HG03108 (cell line): ENCODE measurements around the gene SLC12A4.
"Not testable (repeated sequence)": the region's sequence is repeated elsewhere in the genome, so short reads cannot be mapped to it uniquely, and the experiment has no call there.

Experiments used
- ATAC-seq: cut with Tn5 transposase; IDR thresholded peaks from one replicate; pipeline ENCODE4 v1.9.1; 2021; ENCODE audit warnings: moderate library complexity; ENCODE audit not compliant: unreplicated experiment

The SLC12A4 gene

DNA sequence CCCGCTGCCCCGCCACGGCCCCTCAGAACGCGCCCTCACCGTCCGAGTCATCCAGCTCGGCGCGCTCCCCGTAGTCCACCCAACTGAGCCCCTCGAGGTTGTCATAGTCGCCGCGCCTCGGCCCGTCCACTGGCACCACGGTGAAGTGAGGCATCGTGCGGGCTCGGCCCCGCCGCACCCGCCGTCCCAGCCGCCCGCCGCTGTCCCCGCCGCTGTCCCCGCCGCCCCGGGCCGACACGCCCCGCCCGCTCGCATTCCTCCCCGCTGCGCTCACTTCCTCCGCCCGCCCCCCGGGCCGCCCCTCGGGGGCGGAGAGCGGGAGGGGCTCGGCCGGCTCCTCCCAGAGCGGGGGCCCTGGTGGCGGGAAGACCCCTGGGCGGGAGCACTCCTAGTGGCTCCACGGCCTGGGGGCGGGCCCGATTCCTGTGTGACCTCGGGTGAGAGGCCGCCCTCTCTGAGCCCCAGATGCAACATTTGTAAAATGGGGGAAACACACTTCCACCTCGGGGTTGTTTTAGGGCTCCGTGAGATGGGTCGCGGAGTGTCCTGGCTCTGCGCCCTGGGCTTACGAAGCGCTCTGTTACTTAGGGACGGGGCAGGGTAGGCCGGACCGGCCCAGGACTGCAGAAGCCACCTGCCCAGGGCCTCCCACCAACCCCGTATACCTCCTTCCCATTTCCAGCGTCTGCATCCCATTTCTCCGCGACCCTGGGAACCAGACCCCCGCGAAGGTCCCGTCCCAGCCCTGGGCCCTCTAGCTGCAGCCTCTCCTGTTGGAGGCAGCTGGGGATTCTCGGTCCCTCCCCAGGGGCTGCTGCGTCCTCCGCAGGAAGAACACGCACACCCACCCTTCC is at the start of gene SLC12A4:
TSS of gene SLC12A4 (minus strand) at position 238 of the 854 bp plus-strand sequence. CDS start at position 154, 84 bp downstream.
- peak; percentile 81 for ATAC-seq

DNA sequence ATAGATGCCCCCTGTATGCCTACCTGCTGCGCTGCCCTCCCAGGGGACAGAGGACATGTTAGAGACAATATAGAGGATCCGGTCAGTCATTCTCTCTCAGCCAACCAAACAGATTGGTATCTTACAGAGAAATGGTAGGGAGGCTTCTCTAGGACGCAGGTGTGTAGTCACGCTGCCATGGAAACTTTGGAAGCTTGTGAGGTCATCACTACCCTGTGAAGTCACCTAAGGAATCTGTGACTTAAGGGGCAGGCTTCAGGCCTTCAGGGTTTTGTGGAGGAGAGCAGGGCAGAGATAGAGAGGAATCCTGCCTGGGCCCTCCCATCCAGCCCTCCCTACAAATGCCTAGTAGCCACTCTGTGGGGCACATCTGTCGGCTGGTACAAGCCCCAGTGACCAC is 47.2 kb upstream of the SLC12A4 start, which contains the start of gene DPEP2NB:
TSS of gene DPEP2NB (minus strand) at position 231 of the 400 bp plus-strand sequence. CDS start at position 90, 141 bp downstream.
- ATAC-seq: no peak

DNA sequence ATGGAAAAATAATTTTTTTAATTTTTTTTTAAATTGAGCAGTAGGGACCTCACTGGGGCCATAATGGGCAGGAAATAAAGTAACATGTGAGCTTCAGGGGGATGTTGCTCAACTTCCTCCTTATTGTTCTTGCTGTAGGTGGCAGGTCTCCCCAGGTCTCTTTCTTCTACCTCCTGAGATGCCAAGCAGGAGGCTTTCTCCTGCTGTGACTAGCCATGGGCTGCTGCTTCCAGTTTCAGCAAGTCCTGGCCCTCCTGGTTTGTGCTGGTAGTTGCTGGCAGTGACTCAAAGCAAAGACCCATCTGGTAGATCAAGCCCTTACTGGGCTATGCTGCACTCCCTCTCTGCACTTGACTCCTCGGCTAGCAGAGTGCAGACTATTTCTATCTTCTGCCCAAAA is 45.0 kb upstream of the SLC12A4 start:
- ATAC-seq: no peak

DNA sequence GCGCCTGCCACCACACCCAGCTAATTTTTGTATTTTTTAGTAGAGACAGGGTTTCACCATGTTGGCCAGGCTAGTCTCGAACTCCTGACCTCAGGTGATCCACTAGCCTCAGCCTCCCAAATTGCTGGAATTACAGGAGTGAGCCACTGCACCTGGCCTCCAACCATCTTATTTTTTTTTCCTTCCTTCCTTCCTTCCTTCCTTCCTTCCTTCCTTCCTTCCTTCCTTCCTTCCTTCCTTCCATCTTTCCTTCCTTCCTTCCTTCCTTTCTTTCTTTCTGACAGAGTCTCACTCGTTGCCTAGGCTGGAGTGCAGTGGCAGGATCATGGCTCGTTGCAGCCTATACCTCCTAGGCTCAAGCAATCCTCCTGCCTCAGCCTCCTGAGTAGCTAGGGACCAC is 41.4 kb upstream of the SLC12A4 start:
- not testable (repeated sequence) for ATAC-seq

DNA sequence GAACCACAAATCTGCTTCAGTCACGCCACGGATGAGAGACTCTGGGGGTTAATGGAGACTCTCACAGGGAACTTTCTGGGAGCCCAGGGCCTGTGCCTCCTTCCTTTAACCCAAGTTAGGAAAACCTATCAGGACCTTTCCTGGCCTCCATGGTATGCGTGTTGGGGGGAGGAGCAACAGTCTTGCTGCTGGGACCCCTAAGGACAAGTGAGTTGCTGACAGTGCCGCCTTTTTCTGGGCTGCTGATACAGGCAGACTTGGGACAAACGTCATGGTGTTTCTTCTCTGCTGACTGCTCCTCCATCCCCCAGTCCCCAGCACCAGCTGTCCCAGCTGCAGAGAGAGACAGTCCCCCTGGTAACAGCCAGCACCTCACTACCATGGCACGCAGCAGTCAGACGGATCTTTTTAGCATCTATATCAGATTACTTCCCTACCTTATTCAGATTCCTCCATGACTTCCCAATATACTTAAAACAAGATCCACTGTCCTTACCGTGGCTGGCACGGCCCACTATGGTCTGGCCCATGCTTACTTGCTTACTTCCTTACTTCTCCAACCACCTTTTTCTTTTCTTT is 40.8 kb upstream of the SLC12A4 start:
- no peak for ATAC-seq

DNA sequence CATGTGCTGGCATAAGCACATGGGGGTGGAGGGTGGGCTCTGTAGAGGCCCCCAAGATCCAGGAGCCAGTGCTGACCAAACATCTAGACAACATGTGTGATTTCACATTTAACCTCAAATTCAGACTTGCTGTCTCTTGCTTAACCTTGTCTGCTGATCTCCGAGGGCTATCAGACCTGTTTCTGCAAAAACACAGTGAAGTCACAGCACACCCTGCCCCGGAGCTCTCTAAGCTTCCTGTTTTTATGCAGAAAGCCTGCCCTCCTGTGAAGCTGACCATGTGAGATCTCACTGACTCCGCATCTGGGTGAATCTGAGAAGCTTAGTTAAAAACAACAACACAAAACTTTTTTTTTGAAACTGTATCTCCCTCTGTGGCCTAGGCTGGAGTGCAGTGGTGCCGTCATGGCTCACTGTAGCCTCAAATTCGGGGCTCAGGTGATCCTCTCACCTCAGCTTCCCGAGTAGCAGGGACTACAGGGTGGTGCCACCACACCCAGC is 37.4 kb upstream of the SLC12A4 start:
- ATAC-seq: no peak

DNA sequence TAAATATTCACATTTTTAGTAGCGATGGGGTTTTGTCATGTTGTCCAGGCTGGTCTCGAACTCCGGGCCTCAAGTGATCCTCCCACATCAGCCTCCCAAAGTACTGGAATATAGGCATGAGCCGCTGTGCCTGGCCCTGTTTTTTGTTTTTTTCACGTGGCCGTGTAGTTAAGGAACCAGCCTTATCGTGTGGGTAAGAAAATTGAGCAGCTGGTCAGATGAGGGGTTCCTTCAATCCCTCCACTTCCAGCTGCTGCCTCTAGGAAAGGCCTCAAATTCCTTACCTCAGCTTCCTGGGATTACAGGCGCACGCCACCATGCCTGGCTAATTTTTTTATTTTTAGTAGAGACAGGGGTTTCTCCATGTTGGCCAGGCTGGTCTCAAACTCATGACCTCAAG is 36.8 kb upstream of the SLC12A4 start:
- ATAC-seq: no peak

DNA sequence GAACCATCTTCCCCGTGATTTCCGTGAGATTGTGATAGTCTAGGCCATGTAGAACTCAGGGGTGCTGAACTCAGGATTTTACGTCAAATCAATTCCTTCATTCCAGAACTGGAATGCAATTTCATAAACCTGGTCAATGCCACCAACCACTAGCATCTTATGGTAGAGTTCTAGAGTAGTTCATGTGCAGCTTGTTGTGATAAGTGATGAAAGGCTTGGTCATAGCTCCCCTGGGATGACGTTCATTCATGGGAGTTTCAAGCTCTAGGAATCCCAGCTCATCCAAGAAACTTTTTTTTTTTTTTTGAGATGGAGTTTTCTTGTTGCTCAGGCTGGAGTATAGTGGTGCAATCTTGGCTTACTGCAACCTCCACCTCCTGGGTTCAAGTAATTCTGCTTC is 34.6 kb upstream of the SLC12A4 start:
- ATAC-seq: no peak

DNA sequence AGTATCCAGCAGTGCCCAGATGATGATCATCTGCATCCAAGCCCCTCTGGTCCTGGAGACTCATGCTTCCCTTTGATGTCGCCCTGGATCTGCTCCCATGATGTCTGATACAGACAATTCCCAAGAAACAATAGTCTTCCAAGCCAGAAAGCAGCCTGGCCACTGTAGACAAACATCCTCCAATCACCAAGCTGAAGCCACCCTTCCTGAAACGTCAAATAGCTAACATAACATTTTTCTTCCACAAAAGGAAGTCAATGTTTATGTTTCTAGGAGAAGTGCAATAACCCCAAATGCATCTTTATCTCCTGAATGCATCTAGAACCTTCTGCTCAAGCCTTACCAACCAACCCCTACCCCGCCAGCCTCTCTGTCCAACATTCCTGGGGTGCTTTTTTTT is 32.0 kb upstream of the SLC12A4 start:
- no peak for ATAC-seq

DNA sequence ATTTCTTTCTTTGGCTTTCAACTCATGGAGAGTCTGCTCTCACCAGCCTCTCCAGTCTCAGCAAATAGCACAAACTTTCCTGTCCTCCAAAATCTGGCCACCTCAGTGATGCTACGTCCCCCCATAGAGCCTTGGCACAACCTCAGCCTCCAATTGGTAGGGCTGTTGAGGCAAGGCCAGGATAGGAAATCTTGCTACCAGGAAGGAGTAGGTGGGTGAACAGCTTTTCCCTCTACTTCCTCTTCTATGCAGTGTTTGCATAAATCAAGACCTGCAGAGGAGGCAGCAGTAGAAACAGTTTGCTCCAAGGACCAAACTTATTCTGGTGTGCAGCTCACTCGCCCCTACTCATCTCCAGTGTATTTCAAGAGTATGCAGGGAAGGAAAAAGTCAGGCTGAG is 31.5 kb upstream of the SLC12A4 start:
- ATAC-seq: no peak

DNA sequence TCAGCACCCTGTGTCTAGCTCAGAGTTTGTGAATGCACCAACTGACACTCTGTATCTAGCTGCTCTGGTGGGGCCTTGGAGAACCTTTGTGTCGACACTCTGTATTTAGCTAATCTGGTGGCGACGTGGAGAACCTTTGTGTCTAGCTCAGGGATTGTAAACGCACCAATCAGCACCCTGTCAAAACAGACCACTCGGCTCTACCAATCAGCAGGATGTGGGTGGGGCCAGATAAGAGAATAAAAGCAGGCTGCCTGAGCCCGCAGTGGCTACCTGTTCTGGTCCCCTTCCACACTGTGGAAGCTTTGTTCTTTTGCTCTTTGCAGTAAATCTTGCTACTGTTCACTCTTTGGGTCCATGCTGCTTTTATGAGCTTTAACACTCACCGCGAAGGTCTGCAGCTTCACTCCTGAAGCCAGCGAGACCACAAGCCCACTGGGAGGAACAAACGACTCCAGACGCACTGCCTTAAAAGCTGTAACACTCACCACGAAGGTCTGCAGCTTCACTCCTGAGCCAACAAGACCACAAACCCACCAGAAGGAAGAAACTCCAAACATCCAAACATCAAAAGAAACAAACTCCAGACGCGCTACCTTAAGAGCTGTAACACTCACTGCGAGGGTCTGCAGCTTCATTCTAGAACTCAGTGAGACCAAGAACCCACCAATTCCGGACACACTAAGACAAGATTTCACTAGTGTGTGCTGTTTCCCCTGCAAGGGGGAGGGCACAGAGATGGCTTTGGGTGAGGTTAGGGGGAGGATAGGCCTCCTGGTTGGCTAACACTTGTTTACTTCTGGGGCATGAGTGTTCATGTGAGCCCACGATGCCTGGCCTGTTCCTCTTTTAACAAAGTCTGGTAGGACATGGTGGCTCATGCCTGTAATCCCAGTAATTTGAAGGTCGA is 30.6 kb upstream of the SLC12A4 start, which contains the start of gene DPEP2:
TSS of gene DPEP2 (minus strand) at position 706 of the 910 bp plus-strand sequence. CDS start 6,272 bp downstream, outside the sequence.
- ATAC-seq: not testable (repeated sequence)

DNA sequence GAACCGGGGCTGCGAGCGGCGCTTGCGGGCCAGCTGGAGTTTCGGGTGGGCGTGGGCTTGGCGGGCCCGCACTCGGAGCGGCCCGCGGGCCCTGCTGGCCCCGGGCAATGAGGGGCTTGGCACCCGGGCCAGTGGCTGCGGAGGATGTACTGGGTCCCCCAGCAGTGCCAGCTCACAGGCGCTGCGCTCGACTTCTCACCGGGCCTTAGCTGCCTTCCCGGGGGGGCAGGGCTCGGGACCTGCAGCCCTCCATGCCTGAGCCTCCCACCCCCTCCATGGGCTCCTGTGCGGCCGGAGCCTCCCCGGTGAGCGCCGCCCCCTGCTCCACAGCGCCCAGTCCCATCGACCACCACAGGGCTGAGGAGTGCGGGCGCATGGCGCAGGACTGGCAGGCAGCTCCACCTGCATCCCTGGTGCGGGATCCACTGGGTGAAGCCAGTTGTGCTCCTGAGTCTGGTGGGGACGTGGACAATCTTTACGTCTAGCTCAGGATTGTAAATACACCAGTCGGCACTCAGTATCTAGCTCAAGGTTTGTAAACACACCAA is 29.9 kb upstream of the SLC12A4 start:
- ATAC-seq: not testable (repeated sequence)

DNA sequence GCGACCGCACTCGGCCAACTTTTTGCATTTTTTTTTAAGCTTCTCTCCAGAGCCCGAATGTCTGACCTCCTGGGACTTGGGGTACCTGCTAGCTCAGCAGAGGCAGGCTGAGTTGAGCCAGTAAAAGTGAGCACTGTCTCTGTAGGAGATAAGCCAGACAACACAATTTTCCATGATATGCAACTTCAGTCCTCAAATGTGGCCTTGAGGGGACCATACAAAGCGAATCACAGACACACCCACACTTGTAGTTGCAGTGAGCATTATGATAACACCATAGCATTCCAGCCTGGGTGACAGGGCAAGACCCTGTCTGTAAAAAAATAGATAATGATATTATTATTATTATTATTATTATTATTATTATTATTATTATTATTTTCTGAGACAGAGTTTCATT is 28.2 kb upstream of the SLC12A4 start:
- ATAC-seq: no peak

DNA sequence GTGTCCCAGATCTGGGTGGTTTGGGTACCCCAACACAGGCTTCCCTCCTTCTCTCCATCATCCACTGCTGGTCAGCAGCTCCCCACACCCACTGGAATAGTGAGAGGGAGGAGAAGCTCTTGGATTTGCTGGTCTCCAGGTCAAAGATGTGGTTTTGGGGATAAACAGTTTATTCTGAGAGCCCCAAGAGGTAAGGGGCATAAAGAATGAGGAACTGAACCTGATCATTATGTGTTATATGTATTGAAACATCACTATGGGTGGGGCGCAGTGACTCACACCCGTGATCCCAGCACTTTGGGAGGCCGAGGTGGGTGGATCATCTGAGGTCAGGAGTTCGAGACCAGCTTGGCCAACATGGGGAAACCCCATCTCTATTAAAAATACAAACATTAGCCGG is 27.0 kb upstream of the SLC12A4 start:
- no peak for ATAC-seq

DNA sequence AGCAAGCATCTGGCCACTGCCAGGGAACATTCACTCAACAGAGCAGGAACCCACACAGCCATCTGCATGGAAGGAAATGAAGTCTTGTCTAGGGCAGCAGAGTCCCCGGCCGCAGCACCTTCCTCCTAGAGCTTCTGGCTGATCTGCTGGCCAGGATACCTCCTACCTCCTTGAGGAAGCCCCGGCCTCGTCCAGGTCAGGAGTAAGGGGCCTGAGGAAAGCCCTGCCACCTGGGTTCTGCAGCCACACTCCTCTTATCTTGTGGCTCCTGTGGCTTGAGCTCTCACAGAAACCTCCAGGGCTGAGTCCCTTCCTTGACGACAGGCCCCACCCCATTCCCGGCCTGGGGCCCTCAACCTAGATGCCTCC is 25.6 kb upstream of the SLC12A4 start:
- not testable (repeated sequence) for ATAC-seq

DNA sequence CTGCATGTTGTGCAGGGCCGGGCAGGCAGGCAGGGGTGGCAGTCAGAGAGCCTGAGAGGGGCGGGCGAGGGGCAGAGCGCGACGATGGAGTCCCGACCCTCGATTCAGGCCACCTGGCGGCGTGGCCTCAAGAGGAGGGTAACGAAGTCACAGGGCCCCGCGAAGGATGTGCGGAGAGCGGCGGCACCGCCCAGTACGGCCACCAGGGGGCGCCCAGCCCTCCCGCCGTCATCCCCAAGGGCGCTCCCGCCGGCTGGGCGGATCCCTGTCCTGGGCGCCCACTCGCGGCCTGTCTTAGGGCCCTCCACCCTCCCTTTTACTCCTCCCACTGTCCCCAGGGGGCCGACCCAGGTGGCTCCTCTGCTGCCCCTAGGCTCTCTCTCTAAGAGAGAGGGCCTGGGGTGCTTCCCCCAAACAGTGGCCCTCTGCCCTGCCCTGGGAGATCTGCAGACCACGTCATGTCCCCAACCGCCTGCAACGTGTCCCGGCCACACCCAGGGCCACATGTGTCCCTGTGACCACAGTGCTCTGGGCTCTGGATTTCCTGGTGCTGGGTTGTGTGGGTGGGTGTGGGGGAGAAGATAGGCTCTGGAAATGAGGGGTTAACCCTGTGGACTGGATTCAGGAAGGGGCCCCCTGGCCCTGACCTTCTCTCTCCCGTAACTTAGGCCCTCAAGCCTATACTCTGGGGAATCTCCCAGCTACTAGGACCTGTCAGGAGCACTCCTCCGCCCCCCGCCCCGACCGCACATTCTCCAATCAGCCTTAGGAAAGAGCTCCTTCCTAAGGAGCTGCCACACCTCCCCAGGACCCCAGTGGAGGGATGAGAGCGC is 25.0 kb upstream of the SLC12A4 start:
- peak; percentile 68 for ATAC-seq

DNA sequence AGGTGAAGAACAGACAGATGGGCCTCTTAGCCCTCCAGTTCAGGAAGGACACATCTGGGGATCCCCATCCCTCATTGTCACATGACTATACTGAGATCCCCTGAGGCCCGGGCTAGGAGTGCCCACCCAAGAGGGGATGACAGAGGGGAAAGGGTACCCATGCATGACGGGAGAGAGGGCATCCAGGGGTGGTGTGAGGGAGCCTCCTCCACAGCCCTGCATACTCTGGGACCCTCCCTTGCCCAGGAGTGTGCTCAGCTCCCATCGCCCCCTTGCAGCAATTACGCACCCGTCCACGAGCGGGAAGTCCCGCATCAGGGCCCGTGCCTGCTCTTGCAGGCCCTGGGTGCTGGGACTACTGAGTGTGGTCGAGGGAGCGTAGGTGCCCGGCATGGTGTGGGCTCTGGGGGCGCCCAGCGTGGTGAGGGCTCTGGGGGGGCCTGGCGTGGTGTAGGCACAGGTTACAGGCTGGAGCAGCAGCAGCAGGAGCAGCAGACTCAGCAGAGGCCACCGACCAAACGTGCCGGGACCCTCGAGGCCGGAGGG is 24.3 kb upstream of the SLC12A4 start:
- ATAC-seq: no peak

DNA sequence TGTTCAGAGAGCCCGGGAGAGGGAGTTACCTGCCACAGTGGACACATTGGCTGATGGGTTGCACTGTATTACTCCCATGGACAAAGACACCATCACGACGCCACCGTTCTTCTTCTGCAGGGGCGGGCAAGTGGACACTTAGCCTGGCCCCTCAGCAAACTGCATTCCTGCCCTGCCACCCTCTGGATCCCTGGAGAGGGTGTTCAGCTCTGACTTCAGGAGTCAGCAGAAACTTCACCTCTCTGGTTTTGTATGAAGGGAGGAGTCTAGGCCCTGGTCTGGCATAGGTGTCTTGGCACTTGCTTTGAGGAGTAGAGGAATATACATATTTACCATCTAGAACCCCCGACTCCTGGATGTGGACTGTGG is 21.6 kb upstream of the SLC12A4 start:
- ATAC-seq: no peak

DNA sequence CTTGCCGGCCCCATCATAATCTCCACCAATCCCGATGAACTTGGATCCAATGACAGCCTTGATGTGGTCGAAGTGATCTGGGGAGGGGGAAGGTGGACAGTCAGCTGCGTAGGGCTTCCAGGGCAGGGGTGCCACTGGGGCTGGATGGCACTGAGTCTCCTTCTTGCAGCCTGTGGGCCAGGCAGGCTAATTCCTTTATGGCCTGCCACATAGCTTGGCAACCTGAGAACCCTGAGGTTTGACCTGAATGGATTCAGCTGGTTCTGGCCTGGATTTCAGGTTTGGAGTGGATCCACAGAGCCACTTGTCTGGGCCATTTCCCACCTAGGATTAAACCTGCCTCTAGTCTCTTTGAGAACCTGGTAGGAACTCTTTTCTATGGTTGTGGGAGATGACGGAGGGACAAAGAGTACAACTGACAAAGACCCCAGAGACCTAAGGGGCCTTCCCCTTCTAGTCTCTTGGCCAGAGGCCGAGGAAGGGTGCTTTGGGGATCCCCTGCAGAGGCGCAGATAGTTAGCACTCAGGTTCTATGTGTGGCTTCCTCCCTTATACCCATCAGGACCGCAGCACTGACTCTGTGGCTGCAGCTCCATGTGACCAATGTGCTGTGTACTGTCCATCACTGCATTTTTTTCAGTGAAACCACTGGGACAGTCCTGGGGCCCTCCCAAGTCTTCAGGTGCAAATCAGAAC is 21.0 kb upstream of the SLC12A4 start:
- ATAC-seq: no peak
